Cerebellar cortex (tissue), 1 donor: Measurements from ENCODE around the gene MTOR.
A peak's percentile ranks its signal among the peaks of the same experiment; 100 is the strongest.
"Not testable (repeated sequence)": the region's sequence is repeated elsewhere in the genome, so short reads cannot be mapped to it uniquely, and the experiment has no call there.

Experiments used
- DNase-seq: peaks from one replicate; pipeline ENCODE4 v3.0.0-alpha.2; 2015; ENCODE audit warnings: low spot score

MTOR gene

DNA sequence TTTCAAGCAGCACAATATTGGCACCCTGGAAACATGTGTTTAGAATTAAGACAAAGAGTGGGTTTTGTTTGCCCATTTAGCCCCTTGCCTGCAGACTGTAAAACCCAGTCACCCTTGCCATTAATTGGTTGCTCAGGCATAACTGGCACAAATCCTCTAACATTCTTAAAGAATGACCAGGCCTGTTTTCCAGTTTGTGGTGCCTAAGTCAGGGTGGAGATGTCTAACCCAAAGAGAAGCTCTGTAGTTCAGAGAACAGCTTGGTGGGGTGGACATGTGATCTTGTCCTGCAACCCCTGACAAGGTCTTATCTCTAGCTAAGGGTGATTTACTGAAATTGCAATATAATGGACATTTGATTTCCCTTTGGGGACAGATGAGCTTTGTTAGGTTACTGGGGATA, 82.0 kb downstream of the MTOR start:
- DNase-seq, result no peak

- DNase-seq, result not testable (repeated sequence)
These were observed 82.6 kb downstream of the MTOR start for GRCh38 chr1:11179749-11180148.

DNA sequence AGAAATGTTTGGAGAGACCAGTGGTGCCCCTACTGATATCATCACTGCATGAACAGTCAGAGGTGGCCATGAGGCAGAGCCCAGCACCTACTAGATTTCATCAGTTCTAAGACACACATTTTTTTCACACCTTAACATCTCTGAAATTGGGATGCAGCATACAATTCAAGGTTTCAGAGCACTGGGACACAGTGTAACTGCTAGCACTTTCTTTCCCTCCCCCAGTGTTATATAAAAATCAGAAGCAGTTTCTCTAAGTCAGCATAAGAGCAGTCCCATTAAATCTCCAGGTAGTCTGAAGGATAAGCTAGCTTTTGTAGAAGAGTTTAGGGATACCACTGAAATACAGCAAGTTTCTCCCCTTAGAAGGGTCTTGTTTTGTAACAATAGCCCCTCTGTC, 83.2 kb downstream of the MTOR start:
- no peak for DNase-seq

DNA sequence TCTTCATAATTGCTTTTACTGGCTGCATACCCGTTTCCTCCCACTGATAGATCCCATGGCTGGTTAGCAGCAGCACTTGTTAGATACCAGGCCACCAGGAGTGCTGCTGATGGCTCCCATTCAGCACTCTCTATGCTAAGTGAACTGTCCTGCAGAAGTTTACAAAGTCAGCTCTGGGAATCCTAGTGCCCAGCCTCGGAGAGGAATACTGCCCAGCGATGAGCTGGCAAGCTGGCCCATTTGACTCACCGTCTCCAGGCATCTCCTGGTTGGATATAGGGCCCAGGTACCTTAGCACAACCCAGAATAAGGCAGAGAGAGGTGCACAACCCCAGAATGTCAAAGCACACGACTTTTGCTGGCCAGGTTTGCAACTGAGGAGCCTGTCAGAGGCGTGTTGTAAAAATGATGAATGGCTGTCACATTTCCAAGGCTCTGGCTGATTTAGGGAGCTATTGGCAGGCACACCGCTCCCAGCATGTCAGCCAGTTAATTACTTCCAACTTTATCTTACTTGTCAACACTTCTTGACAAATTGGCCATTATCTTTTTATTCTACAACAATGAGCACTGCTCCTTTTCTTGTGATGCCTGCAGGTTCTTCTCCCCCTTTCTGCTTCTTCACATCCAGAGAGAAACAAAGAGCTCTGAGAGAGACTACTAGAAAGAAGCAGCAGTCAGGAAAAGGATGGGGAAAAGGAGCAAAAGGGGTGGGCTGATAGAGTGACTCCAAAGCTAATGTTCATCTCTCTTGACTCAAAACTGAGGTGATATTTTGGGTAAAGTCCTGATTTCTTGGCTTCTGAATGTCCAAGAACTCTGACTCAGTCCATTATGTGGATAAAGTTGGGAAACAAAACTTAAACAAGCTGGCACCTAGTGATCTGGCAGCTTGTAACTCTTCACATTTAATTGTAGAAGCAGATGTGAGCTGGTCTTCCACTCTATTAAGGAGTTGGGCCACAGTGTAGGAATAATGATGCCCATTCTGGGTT, 84.0 kb downstream of the MTOR start:
- peak; percentile 46 for DNase-seq

GRCh38 chr1:11176081-11176706, 86.2 kb downstream of the MTOR start:
- no peak for DNase-seq

DNA sequence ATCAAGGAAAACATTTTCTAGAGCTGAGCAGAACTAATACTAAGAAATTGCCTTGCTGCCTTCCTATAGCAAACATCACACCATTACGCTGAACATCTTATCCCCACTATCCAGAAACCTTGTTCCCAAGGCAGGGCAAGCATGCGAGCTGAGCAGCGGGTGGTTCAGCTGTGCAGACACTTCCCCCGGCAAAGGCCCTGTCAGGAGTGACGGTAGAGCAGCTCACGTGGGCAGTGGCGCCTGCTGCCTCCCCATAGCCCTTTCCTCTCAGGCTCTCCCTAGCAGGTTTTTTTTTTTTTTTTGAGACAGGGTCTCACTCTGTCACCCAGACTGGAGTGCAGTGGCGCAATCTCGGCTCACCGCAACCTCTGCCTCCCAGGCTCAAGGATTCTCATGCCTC, 86.9 kb downstream of the MTOR start:
- DNase-seq, result no peak

- peak; percentile 81 for DNase-seq
These were observed 87.9 kb downstream of the MTOR start for GRCh38 chr1:11174261-11174942.

GRCh38 chr1:11170102-11170501, 92.2 kb downstream of the MTOR start:
- no peak for DNase-seq

DNA sequence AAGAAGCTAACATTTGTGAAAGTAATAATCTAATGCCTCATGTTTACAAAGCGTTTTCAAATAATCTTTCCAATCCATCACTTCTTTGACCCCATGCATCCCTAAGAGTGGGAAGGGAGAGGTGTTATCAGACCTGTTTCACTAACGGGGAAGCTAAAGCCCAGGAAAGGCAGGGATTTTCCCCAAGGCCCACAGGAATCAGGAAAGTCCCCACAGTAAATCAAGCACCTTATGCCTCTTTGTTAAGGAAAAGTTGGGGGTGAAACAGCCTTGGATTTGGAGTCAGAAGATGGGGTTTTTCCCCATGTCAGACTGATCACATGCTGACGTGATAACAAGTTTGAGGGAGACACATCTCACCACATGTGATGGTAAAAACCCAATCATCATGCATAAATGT, 93.1 kb downstream of the MTOR start:
- no peak for DNase-seq

DNA sequence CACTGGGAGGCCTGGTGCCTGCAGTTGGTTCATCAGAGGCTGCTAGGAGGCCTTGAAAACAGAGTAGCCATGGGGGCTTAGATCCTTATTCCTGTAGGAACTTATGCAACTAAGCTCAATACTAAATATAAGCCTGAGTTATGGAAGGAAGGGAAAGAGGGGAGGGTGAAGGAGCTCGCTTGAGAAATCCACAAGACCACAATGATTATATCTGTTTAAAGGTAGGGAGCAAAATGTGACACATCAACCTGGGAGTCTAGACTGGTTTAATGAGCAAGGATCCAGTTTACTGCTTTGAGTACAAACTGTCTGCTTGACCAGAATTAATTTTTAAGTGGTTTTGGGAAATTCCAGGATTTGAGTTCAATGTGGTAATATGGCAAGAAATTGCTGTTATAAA, 93.6 kb downstream of the MTOR start:
- no peak for DNase-seq

GRCh38 chr1:11166744-11167143, 95.6 kb downstream of the MTOR start:
- not testable (repeated sequence) for DNase-seq

DNA sequence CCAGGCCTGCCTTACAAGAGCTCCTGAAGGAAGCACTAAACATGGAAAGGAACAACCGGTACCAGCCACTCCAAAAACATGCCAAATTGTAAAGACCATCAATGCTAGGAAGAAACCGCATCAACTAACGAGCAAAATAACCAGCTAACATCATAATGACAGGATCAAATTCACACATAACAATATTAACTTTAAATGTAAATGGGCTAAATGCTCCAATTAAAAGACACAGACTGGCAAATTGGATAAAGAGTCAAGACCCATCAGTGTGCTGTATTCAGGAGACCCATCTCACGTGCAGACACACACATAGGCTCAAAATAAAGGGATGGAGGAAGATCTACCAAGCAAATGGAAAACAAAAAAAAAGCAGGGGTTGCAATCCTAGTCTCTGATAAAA, 99.6 kb downstream of the MTOR start:
- DNase-seq, result not testable (repeated sequence)

- peak; percentile 55 for DNase-seq
These were observed 103.5 kb downstream of the MTOR start for GRCh38 chr1:11158720-11159321.

GRCh38 chr1:11158291-11158690, 104.1 kb downstream of the MTOR start:
- peak; percentile 31 for DNase-seq

GRCh38 chr1:11157867-11158266, 104.5 kb downstream of the MTOR start:
- DNase-seq, result peak; percentile 83

DNA sequence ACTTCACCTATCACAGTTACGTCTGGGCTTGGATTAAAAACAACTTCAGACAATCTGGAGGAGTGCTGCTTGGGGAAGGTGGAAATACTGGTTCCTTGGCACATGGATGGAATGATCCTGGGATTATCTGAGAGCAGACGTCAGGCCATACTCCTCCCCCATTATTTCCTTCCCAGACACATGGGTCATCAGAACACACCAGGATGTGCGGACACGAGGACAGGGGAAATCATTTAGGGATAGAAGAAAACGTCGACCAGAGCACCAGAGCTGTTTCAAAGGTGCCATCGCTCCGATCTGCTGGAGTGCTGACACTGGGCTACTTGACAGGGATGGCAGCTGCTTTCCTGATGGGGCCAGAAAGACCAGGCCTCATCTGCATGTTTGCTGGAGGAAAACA, 105.0 kb downstream of the MTOR start:
- no peak for DNase-seq

GRCh38 chr1:11156963-11157362, 105.4 kb downstream of the MTOR start:
- no peak for DNase-seq

- no peak for DNase-seq
These were observed 105.9 kb downstream of the MTOR start for GRCh38 chr1:11156441-11156840.

DNA sequence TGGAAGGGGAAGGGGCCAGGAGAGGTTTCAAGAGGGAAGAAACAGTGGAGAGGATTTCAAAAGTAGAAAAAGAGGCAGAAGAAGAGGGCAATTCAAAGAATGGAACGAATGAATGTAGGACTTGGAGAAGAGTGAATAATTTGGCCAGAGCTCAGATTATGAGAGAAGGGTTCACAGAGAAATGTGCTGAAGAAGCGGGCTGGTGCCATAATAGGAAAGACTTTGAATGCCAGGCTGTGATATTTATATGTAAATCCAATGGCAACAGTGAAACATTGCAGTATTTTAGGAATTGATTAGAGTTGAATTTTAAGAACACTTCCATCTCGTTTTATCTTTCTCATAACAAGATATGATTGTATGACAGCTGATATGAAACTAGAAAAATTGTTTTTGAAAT, 109.2 kb downstream of the MTOR start:
- DNase-seq, result no peak

- no peak for DNase-seq
These were observed 109.6 kb downstream of the MTOR start for GRCh38 chr1:11152755-11153154.

DNA sequence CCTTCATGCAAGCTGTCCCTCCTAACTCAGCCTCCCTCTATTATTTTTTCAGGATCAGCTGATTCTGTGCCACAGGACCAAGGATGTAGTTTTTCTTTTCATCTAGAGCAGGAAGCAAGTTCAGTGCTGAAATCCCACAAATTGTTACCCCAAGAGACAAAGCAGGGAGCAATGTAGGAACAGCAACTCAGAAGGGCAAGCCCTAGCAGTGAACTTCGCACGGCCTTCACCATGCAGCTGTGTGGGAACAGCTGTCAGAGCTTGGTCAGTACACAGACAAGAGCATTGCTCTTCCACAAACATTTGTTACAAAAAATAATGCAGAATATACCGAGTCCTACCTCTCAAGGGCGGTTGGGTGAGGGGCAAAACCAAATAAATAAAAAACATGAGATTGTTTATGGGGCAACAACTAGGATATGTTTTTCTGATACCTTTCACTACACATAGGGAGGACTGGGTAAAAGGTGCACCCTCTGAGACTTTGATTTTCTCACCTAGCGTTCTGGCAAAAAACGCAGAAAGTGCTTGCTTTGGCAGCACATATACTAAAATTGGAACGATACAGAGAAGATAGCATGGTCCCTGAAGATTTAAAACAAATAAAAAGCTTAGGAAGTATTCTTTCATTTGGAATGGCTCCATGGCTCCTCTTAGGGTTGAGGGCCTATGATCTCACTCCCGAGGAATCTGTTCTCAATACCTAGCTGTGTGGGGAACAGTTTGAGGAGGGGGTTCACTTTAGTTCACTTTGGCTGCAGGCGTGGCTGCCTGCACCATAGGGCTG, 110.3 kb downstream of the MTOR start:
- DNase-seq, result no peak

GRCh38 chr1:11151114-11151513, 111.2 kb downstream of the MTOR start:
- no peak for DNase-seq
